D721Med (cell line): ENCODE measurements around the gene SV2C.

Experiments used
- DNase-seq: peaks from one replicate; pipeline ENCODE4 v3.0.0; 2011; ENCODE audit warnings: low spot score; ENCODE audit not compliant: insufficient read length
- FAIRE-seq: peaks from 2 replicates; lab custom pipeline; 2011; peaks lifted over from hg19 to GRCh38; lab: Jason Lieb, UNC
- CTCF ChIP-seq: IDR thresholded peaks from 2 replicates; pipeline ENCODE4 v1.5.1; 2012; ENCODE audit warnings: mild to moderate bottlenecking, control low read depth; ENCODE audit not compliant: insufficient read depth; ENCODE audit errors: missing control alignments

SV2C gene

GRCh38 chr5:76264681-76265080 is 181.5 kb downstream of the SV2C start:
- DNase-seq: no peak
- FAIRE-seq: no peak
- no peak for TF ChIP-seq CTCF

GRCh38 chr5:76269259-76269931 is 186.2 kb downstream of the SV2C start:
- DNase-seq (no peak), FAIRE-seq (no peak)
- TF ChIP-seq CTCF: no peak

GRCh38 chr5:76269932-76270610 is 186.9 kb downstream of the SV2C start:
- FAIRE-seq: no peak
- no peak for DNase-seq
- no peak for TF ChIP-seq CTCF

GRCh38 chr5:76271836-76272235 is 188.7 kb downstream of the SV2C start:
- no peak for TF ChIP-seq CTCF
- DNase-seq (no peak), FAIRE-seq (no peak)

GRCh38 chr5:76273206-76273885 is 190.2 kb downstream of the SV2C start:
- no peak for TF ChIP-seq CTCF
- DNase-seq (no peak), FAIRE-seq (no peak)

- DNase-seq: no peak
- no peak for TF ChIP-seq CTCF
- no peak for FAIRE-seq
Measured at GRCh38 chr5:76274571-76274970, 191.4 kb downstream of the SV2C start.
